SK-N-MC (cell line): ENCODE data around the gene VSTM4.

Experiments
- EZH2 ChIP-seq: fragments of 200-600 bp; sonication (generic); IDR thresholded peaks from one replicate; pipeline ENCODE4 v1.6.1; 2017; ENCODE audit warnings: antibody characterized with exemption
- FOXP2 ChIP-seq: optimal IDR thresholded peaks from 2 replicates; pipeline ENCODE3; 2011; ENCODE audit warnings: mild to moderate bottlenecking, moderate library complexity; ENCODE audit not compliant: insufficient read depth; ENCODE audit errors: extremely low read length, control extremely low read depth
- POLR2AphosphoS5 ChIP-seq: IDR thresholded peaks from 2 replicates; pipeline ENCODE4 v1.6.1; 2012; ENCODE audit warnings: mild to moderate bottlenecking, low read depth, low read length, borderline replicate concordance

GRCh38 chr10:49096890-49097445, 18.4 kb downstream of the VSTM4 start:
- no peak for TF ChIP-seq POLR2AphosphoS5
- TF ChIP-seq EZH2 = no peak
- TF ChIP-seq FOXP2 = no peak
